OCI-LY3 (cell line): ENCODE measurements around the gene CCDC63.
A peak's percentile ranks its signal among the peaks of the same experiment; 100 is the strongest.
"Not testable (repeated sequence)": the region's sequence is repeated elsewhere in the genome, so short reads cannot be mapped to it uniquely, and the experiment has no call there.

Experiments
- H2AFZ ChIP-seq: fragments of 200-600, 300-600 bp; shearing (Covaris generic); 2 replicates; pipeline ENCODE4 v1.6.0; 2014; ENCODE audit warnings: antibody characterized with exemption, low read depth, low read length
- H3K27ac ChIP-seq: fragments of 200-600, 300-600 bp; sonication (generic); 2 replicates; pipeline ENCODE4 v1.5.1; 2014; ENCODE audit warnings: mild to moderate bottlenecking, low read length, moderate library complexity, mixed read lengths
- H3K27me3 ChIP-seq: fragments of 200-600, 300-600 bp; sonication (generic); 2 replicates; pipeline ENCODE4 v1.6.1; 2014; ENCODE audit warnings: low read depth, low read length, mixed read lengths
- H3K36me3 ChIP-seq: fragments of 200-600, 300-600 bp; sonication (generic); replicated peaks from 2 replicates; pipeline ENCODE3; 2014; ENCODE audit warnings: low read depth, low read length, mixed read lengths
- H3K4me1 ChIP-seq: fragments of 300-600, 200-600 bp; sonication (generic); 2 replicates; pipeline ENCODE4 v1.6.1; 2014; ENCODE audit warnings: low read length, mixed read lengths
- H3K4me2 ChIP-seq: fragments of 200-600, 300-600 bp; sonication (generic); 2 replicates; pipeline ENCODE4 v1.6.1; 2014; ENCODE audit warnings: low read length, mixed read lengths
- H3K4me3 ChIP-seq: fragments of 300-600, 200-600 bp; sonication (generic); 2 replicates; pipeline ENCODE4 v1.5.1; 2014; ENCODE audit warnings: antibody characterized with exemption, mild to moderate bottlenecking, low read length, moderate library complexity
- H3K79me2 ChIP-seq: fragments of 300-600, 200-600 bp; shearing (Covaris generic); 2 replicates; pipeline ENCODE4 v1.6.1; 2014; ENCODE audit warnings: mild to moderate bottlenecking, low read length, mixed read lengths
- H3K9ac ChIP-seq: fragments of 300-600, 200-600 bp; shearing (Covaris generic); 2 replicates; pipeline ENCODE4 v1.6.0; 2014; ENCODE audit warnings: mild to moderate bottlenecking, low read length, moderate library complexity
- H3K9me3 ChIP-seq: fragments of 200-600, 300-600 bp; shearing (Covaris generic); 2 replicates; pipeline ENCODE4 v1.6.1; 2014; ENCODE audit warnings: low read length, mixed read lengths; ENCODE audit not compliant: insufficient read depth
- H4K20me1 ChIP-seq: fragments of 200-600, 300-600 bp; sonication (generic); 2 replicates; pipeline ENCODE4 v1.6.1; 2016; ENCODE audit warnings: low read length, mixed read lengths; ENCODE audit not compliant: insufficient read depth
- CTCF ChIP-seq: fragments of 200-600, 300-600 bp; sonication (generic); IDR thresholded peaks from 2 replicates; pipeline ENCODE4 v1.5.1; 2014; ENCODE audit warnings: antibody characterized with exemption, low read length, low read depth
- EZH2phosphoT487 ChIP-seq: fragments of 200-600 bp; shearing (Covaris generic); IDR thresholded peaks from 2 replicates; pipeline ENCODE4 v1.6.1; 2018; ENCODE audit warnings: antibody characterized with exemption, mixed run types, low read depth

The CCDC63 gene

GRCh38 chr12:110850762-110851161 lies 4.0 kb downstream of the CCDC63 start:
- Histone ChIP-seq H3K4me1 (peaks cover 5% of the 10 kb centered on the region; the same call in 1 of the 2 replicates), H3K36me3 (no peaks in the 10 kb centered on the region), H3K79me2 (no peaks in the 10 kb centered on the region), H3K4me3 (no peak overlapping the region), H3K4me2 (no peak overlapping the region), H3K27ac (no peak overlapping the region), H2AFZ (no peak overlapping the region), H3K9ac (no peak overlapping the region), H4K20me1 (no peaks in the 10 kb centered on the region), H3K27me3 (peaks cover 17% of the 10 kb centered on the region), H3K9me3 (no peaks in the 10 kb centered on the region)
- no peak for TF ChIP-seq EZH2phosphoT487
- no peak for TF ChIP-seq CTCF

- no peak overlapping the region for H3K27ac ChIP-seq
- H4K20me1 ChIP-seq = no peaks in the 10 kb centered on the region
- peaks cover 5% of the 10 kb centered on the region; the same call in 1 of the 2 replicates for H3K4me1 ChIP-seq
- H3K9ac ChIP-seq = no peak overlapping the region
- H3K4me2 ChIP-seq = peak overlapping the region; percentile 32; the same call in 1 of the 2 replicates
- no peaks in the 10 kb centered on the region for H3K9me3 ChIP-seq
- H3K4me3 ChIP-seq = no peak overlapping the region
- peaks cover 13% of the 10 kb centered on the region; the same call in 1 of the 2 replicates for H3K27me3 ChIP-seq
- no peaks in the 10 kb centered on the region for H3K36me3 ChIP-seq
- TF ChIP-seq CTCF (no peak), EZH2phosphoT487 (no peak)
- no peaks in the 10 kb centered on the region for H3K79me2 ChIP-seq
- H2AFZ ChIP-seq = no peak overlapping the region
Measured at GRCh38 chr12:110853836-110854235, 7.0 kb downstream of the CCDC63 start.

- TF ChIP-seq CTCF (no peak), EZH2phosphoT487 (no peak)
- Histone ChIP-seq H3K27ac (no peak overlapping the region), H3K9me3 (no peaks in the 10 kb centered on the region), H2AFZ (no peak overlapping the region), H3K9ac (no peak overlapping the region), H3K27me3 (peaks cover 4% of the 10 kb centered on the region; the same call in 1 of the 2 replicates), H3K4me3 (no peak overlapping the region), H3K4me2 (no peak overlapping the region), H3K79me2 (no peaks in the 10 kb centered on the region), H4K20me1 (no peaks in the 10 kb centered on the region), H3K36me3 (no peaks in the 10 kb centered on the region), H3K4me1 (peaks cover 5% of the 10 kb centered on the region; the same call in 1 of the 2 replicates)
Measured at GRCh38 chr12:110856542-110856941, 9.8 kb downstream of the CCDC63 start.

- no peak for TF ChIP-seq CTCF
- TF ChIP-seq EZH2phosphoT487 = no peak
- no peak overlapping the region for H3K27ac ChIP-seq
- H4K20me1 ChIP-seq = no peaks in the 10 kb centered on the region
- H3K9ac ChIP-seq = no peak overlapping the region
- no peaks in the 10 kb centered on the region for H3K9me3 ChIP-seq
- H3K4me2 ChIP-seq = no peak overlapping the region
- no peaks in the 10 kb centered on the region for H3K36me3 ChIP-seq
- H3K79me2 ChIP-seq = no peaks in the 10 kb centered on the region
- no peak overlapping the region for H3K4me3 ChIP-seq
- no peak overlapping the region for H2AFZ ChIP-seq
- H3K4me1 ChIP-seq = peaks cover 5% of the 10 kb centered on the region; the same call in 1 of the 2 replicates
- H3K27me3 ChIP-seq = no peaks in the 10 kb centered on the region
Measured at GRCh38 chr12:110857528-110857927, 10.7 kb downstream of the CCDC63 start.

GRCh38 chr12:110857954-110858353 lies 11.2 kb downstream of the CCDC63 start:
- H3K27me3 ChIP-seq, H3K9me3 ChIP-seq, H3K9ac ChIP-seq, H3K27ac ChIP-seq, H3K4me3 ChIP-seq, H2AFZ ChIP-seq, H3K79me2 ChIP-seq, H4K20me1 ChIP-seq, H3K4me1 ChIP-seq, H3K36me3 ChIP-seq, H3K4me2 ChIP-seq: not testable (repeated sequence)
